ENCODE measurements around the gene LPIN1. TPM values are rescaled to one million over a fixed set of nuclear protein-coding genes. Genes with fewer than 3 reads are reported as not detected.

LPIN1 gene
- polyA plus RNA-seq, 1 experiment = 20.8 TPM

GRCh38 chr2:11795590-11795989, 49.2 kb downstream of the LPIN1 start:
- Histone ChIP-seq H3K27me3 (ENCODE audit: control insufficient read depth, insufficient read depth, low read length) (no peaks in the 10 kb centered on the region), H3K4me3 (ENCODE audit: low read depth, low read length) (no peak overlapping the region), H3K36me3 (ENCODE audit: control insufficient read depth, insufficient read depth, low read length) (peaks cover 21% of the 10 kb centered on the region)
- ChIA-PET CTCF (no interaction called here), POLR2A (no interaction called here)
- TF ChIP-seq CTCF (IDR thresholded peaks at IDR 0.05; ENCODE audit: insufficient read depth, low read depth, low read length) = no peak
- no peak for DNase-seq (ENCODE audit: low read depth)

GRCh38 chr2:11796190-11797171, 50.0 kb downstream of the LPIN1 start:
- Histone ChIP-seq H3K36me3 (ENCODE audit: control insufficient read depth, insufficient read depth, low read length) (peaks cover 21% of the 10 kb centered on the region), H3K27me3 (ENCODE audit: control insufficient read depth, insufficient read depth, low read length) (no peaks in the 10 kb centered on the region), H3K4me3 (ENCODE audit: low read depth, low read length) (no peak overlapping the region)
- TF ChIP-seq CTCF (IDR thresholded peaks at IDR 0.05; ENCODE audit: insufficient read depth, low read depth, low read length) = no peak
- CTCF ChIA-PET = no interaction called here
- DNase-seq (ENCODE audit: low read depth) = peak; percentile 46
- POLR2A ChIA-PET = no interaction called here

- TF ChIP-seq CTCF (IDR thresholded peaks at IDR 0.05; ENCODE audit: insufficient read depth, low read depth, low read length) = no peak
- CTCF ChIA-PET = no interaction called here
- Histone ChIP-seq H3K4me3 (ENCODE audit: low read depth, low read length) (no peak overlapping the region), H3K36me3 (ENCODE audit: control insufficient read depth, insufficient read depth, low read length) (peaks cover 15% of the 10 kb centered on the region), H3K27me3 (ENCODE audit: control insufficient read depth, insufficient read depth, low read length) (no peaks in the 10 kb centered on the region)
- POLR2A ChIA-PET = no interaction called here
- DNase-seq (ENCODE audit: low read depth) = no peak
These were observed 51.4 kb downstream of the LPIN1 start for GRCh38 chr2:11797846-11798245.

GRCh38 chr2:11798701-11799435, 52.4 kb downstream of the LPIN1 start:
- no peak for DNase-seq (ENCODE audit: low read depth)
- H3K4me3 ChIP-seq (ENCODE audit: low read depth, low read length) = no peak overlapping the region
- H3K27me3 ChIP-seq (ENCODE audit: control insufficient read depth, insufficient read depth, low read length) = no peaks in the 10 kb centered on the region
- no peak for TF ChIP-seq CTCF (IDR thresholded peaks at IDR 0.05; ENCODE audit: insufficient read depth, low read depth, low read length)
- ChIA-PET POLR2A (no interaction called here), CTCF (interaction anchor here (1.2 kb wide), 1 partner anchor 14 kb away, joined by 3 read pairs; no protein-coding TSS in a partner anchor)
- H3K36me3 ChIP-seq (ENCODE audit: control insufficient read depth, insufficient read depth, low read length) = peaks cover 18% of the 10 kb centered on the region

- H3K4me3 ChIP-seq (ENCODE audit: low read depth, low read length) = no peak overlapping the region
- H3K36me3 ChIP-seq (ENCODE audit: control insufficient read depth, insufficient read depth, low read length) = peaks cover 24% of the 10 kb centered on the region
- POLR2A ChIA-PET = no interaction called here
- TF ChIP-seq CTCF (IDR thresholded peaks at IDR 0.05; ENCODE audit: insufficient read depth, low read depth, low read length) = no peak
- no peaks in the 10 kb centered on the region for H3K27me3 ChIP-seq (ENCODE audit: control insufficient read depth, insufficient read depth, low read length)
- no peak for DNase-seq (ENCODE audit: low read depth)
- CTCF ChIA-PET = no interaction called here
These were observed 53.4 kb downstream of the LPIN1 start for GRCh38 chr2:11799826-11800225.

Data from BJ (cell line).